GM23338 (cell line): ENCODE data around the gene DAPK3. TPM values are rescaled to one million over a fixed set of nuclear protein-coding genes. Genes with fewer than 3 reads are reported as not detected.
A peak's percentile ranks its signal among the peaks of the same experiment; 100 is the strongest.
"Not testable (repeated sequence)": the region's sequence is repeated elsewhere in the genome, so short reads cannot be mapped to it uniquely, and the experiment has no call there.

ENCODE experiments used
- ATAC-seq: fragments of 200-7000 bp; cut with Tn5 transposase; 3 replicates; pipeline ENCODE4 v1.9.1; 2020
- DNase-seq: peaks from one replicate; pipeline ENCODE4 v3.0.0-alpha.2; 2015; ENCODE audit warnings: low spot score
- H2AFZ ChIP-seq: fragments of 200-600 bp; sonication (generic); 2 replicates; pipeline ENCODE4 v1.8.0; 2016; ENCODE audit warnings: antibody characterized with exemption, mild to moderate bottlenecking, moderate library complexity
- H3F3A ChIP-seq: fragments of 200-600 bp; sonication (generic); replicated peaks from 2 replicates; pipeline ENCODE4 v1.8.0; 2017; ENCODE audit warnings: antibody characterized with exemption, mixed run types, low read depth
- H3K27ac ChIP-seq: fragments of 200-600 bp; sonication (generic); 2 replicates; pipeline ENCODE4 v1.6.1; 2016; ENCODE audit warnings: low read depth
- H3K27me3 ChIP-seq: fragments of 200-600 bp; sonication (generic); 2 replicates; pipeline ENCODE4 v1.8.0; 2016; ENCODE audit warnings: mild to moderate bottlenecking, mixed run types, moderate library complexity; ENCODE audit not compliant: insufficient read depth
- H3K36me3 ChIP-seq: fragments of 200-600 bp; sonication (generic); 2 replicates; pipeline ENCODE4 v1.8.0; 2016; ENCODE audit warnings: mild to moderate bottlenecking; ENCODE audit not compliant: insufficient read depth
- H3K4me1 ChIP-seq: fragments of 200-600 bp; sonication (generic); 2 replicates; pipeline ENCODE4 v1.8.0; 2016; ENCODE audit warnings: mild to moderate bottlenecking, moderate library complexity; ENCODE audit not compliant: insufficient read depth
- H3K4me2 ChIP-seq: fragments of 200-600 bp; sonication (generic); 2 replicates; pipeline ENCODE4 v1.7.1; 2017; ENCODE audit warnings: mixed run types
- H3K4me3 ChIP-seq: fragments of 200-600 bp; sonication (generic); 2 replicates; pipeline ENCODE4 v1.6.1; 2016; ENCODE audit warnings: mixed run types
- H3K79me2 ChIP-seq: fragments of 200-600 bp; sonication (generic); replicated peaks from 2 replicates; pipeline ENCODE4 v1.8.0; 2017; ENCODE audit warnings: mild to moderate bottlenecking; ENCODE audit not compliant: insufficient read depth
- H3K9me2 ChIP-seq: fragments of 200-600 bp; sonication (generic); 2 replicates; pipeline ENCODE4 v1.8.0; 2017; ENCODE audit not compliant: insufficient read depth
- H4K20me1 ChIP-seq: fragments of 200-600 bp; sonication (generic); replicated peaks from 2 replicates; pipeline ENCODE4 v1.8.0; 2017; ENCODE audit warnings: mild to moderate bottlenecking; ENCODE audit not compliant: insufficient read depth
- H3K27ac Mint-ChIP-seq: 2 replicates; pipeline ENCODE4 v1.8.0; 2020; ENCODE audit warnings: inconsistent platforms, mild to moderate bottlenecking, moderate library complexity, mixed read lengths
- H3K27me3 Mint-ChIP-seq: 3 replicates; pipeline ENCODE4 v1.8.0; 2022; ENCODE audit warnings: low read depth, mild to moderate bottlenecking, moderate library complexity, mixed read lengths, inconsistent platforms; ENCODE audit not compliant: insufficient read depth, poor library complexity
- H3K36me3 Mint-ChIP-seq: 3 replicates; pipeline ENCODE4 v1.8.0; 2021; ENCODE audit warnings: low read depth, mild to moderate bottlenecking, inconsistent platforms, moderate library complexity, mixed read lengths
- H3K4me1 Mint-ChIP-seq: 3 replicates; pipeline ENCODE4 v1.8.0; 2020; ENCODE audit warnings: mild to moderate bottlenecking, inconsistent platforms, mixed read lengths
- H3K4me3 Mint-ChIP-seq: 3 replicates; pipeline ENCODE4 v1.8.0; 2021; ENCODE audit warnings: moderate library complexity, mild to moderate bottlenecking, inconsistent platforms, mixed read lengths
- H3K9me3 Mint-ChIP-seq: 3 replicates; pipeline ENCODE4 v1.8.0; 2020; ENCODE audit warnings: moderate library complexity, mild to moderate bottlenecking, inconsistent platforms, mixed read lengths
- CREB1 ChIP-seq: fragments of 250-450 bp; sonication (Bioruptor Pico); IDR thresholded peaks from 2 replicates; pipeline ENCODE4 v1.5.0; 2020; ENCODE audit warnings: low read depth, mild to moderate bottlenecking, moderate library complexity
- CTCF ChIP-seq, 2 experiments: fragments of 200-600 bp in 1 of 2; sonication (generic) in 1 of 2; conservative IDR thresholded peaks; 2 replicates each; pipeline versions ENCODE4 v1.5.1 to v1.6.1; 2016 to 2017; ENCODE audit warnings: antibody characterized with exemption in 2 of 2, low read depth in 2 of 2, mild to moderate bottlenecking in 2 of 2, moderate library complexity in 1 of 2
- JUNB ChIP-seq: IDR thresholded peaks from one replicate; pipeline ENCODE4 v1.6.1; 2016; ENCODE audit warnings: antibody characterized with exemption; ENCODE audit not compliant: unreplicated experiment
- POLR2AphosphoS5 ChIP-seq: IDR thresholded peaks from 2 replicates; pipeline ENCODE4 v1.6.1; 2016; ENCODE audit warnings: antibody characterized with exemption, low read depth
- STAT1 ChIP-seq: IDR thresholded peaks from one replicate; pipeline ENCODE4 v1.6.1; 2016; ENCODE audit warnings: antibody characterized with exemption; ENCODE audit not compliant: unreplicated experiment
- polyA plus RNA-seq: library from polyadenylated mRNA; unstranded; fragments of >200 nt; fragmentation: Nextera tagmentation; extraction: Ambion mirVana; gene quantifications from 2 replicates; pipeline ENCODE4 v1.2.1, GENCODE V29; 2016
- total RNA-seq: library from RNA; depleted of rRNA; stranded (reverse); fragments of >200 nt; shearing (Covaris generic); gene quantifications from 2 replicates; pipeline ENCODE4 v1.2.3, GENCODE V29; 2014
- TF ChIP-seq, protein P1 (sequence below): IDR thresholded peaks from 2 replicates; pipeline ENCODE4 v1.6.1; 2016; ENCODE audit warnings: antibody characterized with exemption
- TF ChIP-seq, protein P2 (sequence below): IDR thresholded peaks from one replicate; pipeline ENCODE4 v1.6.1; 2018; ENCODE audit warnings: antibody characterized with exemption; ENCODE audit not compliant: unreplicated experiment
- TF ChIP-seq, protein P3 (sequence below): fragments of 250-450 bp; sonication (Bioruptor Pico); IDR thresholded peaks from 2 replicates; pipeline ENCODE4 v1.5.0; 2020; ENCODE audit warnings: mild to moderate bottlenecking, moderate library complexity

Gene DAPK3
- total and polyA plus RNA-seq, 2 experiments from 2014 or later: 32.1 to 95.6 TPM

GRCh38 chr19:4007021-4007835, 36.3 kb upstream of the DAPK3 start, which contains the start of gene PIAS4:
Gene PIAS4 (plus strand): TSS chr19:4007736. CDS start chr19:4007761, 25 bp downstream.
- Mint-ChIP-seq H3K27ac (no peak within 1 kb of the TSS; the same call in 1 of the 2 replicates), H3K4me3 (peak within 1 kb of the TSS; percentile 86), H3K4me1 (peaks cover 17% of the 10 kb centered on the region), H3K36me3 (peaks cover under 1% of the 10 kb centered on the region; the same call in 1 of the 3 replicates), H3K27me3 (peaks cover 8% of the 10 kb centered on the region), H3K9me3 (no peaks in the 10 kb centered on the region)
- H3K27ac ChIP-seq: peak within 1 kb of the TSS; percentile 90
- H3K36me3 ChIP-seq: no peaks in the 10 kb centered on the region
- ATAC-seq (peak; percentile 89), DNase-seq (peak; percentile 97)
- no peaks in the 10 kb centered on the region for H3K27me3 ChIP-seq
- peaks cover 14% of the 10 kb centered on the region for H4K20me1 ChIP-seq
- H3F3A ChIP-seq: peaks cover 6% of the 10 kb centered on the region; the same call in 1 of the 2 replicates
- peaks cover 14% of the 10 kb centered on the region; the same call in 1 of the 2 replicates for H3K4me1 ChIP-seq
- H3K4me2 ChIP-seq: peak within 1 kb of the TSS; percentile 96
- TF ChIP-seq STAT1 (no peak), JUNB (no peak), POLR2AphosphoS5 (peak; percentile 88), CREB1 (CRISPR knock-in tag) (peak; percentile 59), CTCF (conservative IDR thresholded peaks at IDR 0.05; ENCODE audit: low read depth in 2 of 2) (no peak)
- TF ChIP-seq, protein P1, sequence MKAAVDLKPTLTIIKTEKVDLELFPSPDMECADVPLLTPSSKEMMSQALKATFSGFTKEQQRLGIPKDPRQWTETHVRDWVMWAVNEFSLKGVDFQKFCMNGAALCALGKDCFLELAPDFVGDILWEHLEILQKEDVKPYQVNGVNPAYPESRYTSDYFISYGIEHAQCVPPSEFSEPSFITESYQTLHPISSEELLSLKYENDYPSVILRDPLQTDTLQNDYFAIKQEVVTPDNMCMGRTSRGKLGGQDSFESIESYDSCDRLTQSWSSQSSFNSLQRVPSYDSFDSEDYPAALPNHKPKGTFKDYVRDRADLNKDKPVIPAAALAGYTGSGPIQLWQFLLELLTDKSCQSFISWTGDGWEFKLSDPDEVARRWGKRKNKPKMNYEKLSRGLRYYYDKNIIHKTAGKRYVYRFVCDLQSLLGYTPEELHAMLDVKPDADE: peak; percentile 43; the same call in 1 of the 2 replicates
- TF ChIP-seq, protein P2, sequence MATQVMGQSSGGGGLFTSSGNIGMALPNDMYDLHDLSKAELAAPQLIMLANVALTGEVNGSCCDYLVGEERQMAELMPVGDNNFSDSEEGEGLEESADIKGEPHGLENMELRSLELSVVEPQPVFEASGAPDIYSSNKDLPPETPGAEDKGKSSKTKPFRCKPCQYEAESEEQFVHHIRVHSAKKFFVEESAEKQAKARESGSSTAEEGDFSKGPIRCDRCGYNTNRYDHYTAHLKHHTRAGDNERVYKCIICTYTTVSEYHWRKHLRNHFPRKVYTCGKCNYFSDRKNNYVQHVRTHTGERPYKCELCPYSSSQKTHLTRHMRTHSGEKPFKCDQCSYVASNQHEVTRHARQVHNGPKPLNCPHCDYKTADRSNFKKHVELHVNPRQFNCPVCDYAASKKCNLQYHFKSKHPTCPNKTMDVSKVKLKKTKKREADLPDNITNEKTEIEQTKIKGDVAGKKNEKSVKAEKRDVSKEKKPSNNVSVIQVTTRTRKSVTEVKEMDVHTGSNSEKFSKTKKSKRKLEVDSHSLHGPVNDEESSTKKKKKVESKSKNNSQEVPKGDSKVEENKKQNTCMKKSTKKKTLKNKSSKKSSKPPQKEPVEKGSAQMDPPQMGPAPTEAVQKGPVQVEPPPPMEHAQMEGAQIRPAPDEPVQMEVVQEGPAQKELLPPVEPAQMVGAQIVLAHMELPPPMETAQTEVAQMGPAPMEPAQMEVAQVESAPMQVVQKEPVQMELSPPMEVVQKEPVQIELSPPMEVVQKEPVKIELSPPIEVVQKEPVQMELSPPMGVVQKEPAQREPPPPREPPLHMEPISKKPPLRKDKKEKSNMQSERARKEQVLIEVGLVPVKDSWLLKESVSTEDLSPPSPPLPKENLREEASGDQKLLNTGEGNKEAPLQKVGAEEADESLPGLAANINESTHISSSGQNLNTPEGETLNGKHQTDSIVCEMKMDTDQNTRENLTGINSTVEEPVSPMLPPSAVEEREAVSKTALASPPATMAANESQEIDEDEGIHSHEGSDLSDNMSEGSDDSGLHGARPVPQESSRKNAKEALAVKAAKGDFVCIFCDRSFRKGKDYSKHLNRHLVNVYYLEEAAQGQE: no peak
- TF ChIP-seq, protein P3, sequence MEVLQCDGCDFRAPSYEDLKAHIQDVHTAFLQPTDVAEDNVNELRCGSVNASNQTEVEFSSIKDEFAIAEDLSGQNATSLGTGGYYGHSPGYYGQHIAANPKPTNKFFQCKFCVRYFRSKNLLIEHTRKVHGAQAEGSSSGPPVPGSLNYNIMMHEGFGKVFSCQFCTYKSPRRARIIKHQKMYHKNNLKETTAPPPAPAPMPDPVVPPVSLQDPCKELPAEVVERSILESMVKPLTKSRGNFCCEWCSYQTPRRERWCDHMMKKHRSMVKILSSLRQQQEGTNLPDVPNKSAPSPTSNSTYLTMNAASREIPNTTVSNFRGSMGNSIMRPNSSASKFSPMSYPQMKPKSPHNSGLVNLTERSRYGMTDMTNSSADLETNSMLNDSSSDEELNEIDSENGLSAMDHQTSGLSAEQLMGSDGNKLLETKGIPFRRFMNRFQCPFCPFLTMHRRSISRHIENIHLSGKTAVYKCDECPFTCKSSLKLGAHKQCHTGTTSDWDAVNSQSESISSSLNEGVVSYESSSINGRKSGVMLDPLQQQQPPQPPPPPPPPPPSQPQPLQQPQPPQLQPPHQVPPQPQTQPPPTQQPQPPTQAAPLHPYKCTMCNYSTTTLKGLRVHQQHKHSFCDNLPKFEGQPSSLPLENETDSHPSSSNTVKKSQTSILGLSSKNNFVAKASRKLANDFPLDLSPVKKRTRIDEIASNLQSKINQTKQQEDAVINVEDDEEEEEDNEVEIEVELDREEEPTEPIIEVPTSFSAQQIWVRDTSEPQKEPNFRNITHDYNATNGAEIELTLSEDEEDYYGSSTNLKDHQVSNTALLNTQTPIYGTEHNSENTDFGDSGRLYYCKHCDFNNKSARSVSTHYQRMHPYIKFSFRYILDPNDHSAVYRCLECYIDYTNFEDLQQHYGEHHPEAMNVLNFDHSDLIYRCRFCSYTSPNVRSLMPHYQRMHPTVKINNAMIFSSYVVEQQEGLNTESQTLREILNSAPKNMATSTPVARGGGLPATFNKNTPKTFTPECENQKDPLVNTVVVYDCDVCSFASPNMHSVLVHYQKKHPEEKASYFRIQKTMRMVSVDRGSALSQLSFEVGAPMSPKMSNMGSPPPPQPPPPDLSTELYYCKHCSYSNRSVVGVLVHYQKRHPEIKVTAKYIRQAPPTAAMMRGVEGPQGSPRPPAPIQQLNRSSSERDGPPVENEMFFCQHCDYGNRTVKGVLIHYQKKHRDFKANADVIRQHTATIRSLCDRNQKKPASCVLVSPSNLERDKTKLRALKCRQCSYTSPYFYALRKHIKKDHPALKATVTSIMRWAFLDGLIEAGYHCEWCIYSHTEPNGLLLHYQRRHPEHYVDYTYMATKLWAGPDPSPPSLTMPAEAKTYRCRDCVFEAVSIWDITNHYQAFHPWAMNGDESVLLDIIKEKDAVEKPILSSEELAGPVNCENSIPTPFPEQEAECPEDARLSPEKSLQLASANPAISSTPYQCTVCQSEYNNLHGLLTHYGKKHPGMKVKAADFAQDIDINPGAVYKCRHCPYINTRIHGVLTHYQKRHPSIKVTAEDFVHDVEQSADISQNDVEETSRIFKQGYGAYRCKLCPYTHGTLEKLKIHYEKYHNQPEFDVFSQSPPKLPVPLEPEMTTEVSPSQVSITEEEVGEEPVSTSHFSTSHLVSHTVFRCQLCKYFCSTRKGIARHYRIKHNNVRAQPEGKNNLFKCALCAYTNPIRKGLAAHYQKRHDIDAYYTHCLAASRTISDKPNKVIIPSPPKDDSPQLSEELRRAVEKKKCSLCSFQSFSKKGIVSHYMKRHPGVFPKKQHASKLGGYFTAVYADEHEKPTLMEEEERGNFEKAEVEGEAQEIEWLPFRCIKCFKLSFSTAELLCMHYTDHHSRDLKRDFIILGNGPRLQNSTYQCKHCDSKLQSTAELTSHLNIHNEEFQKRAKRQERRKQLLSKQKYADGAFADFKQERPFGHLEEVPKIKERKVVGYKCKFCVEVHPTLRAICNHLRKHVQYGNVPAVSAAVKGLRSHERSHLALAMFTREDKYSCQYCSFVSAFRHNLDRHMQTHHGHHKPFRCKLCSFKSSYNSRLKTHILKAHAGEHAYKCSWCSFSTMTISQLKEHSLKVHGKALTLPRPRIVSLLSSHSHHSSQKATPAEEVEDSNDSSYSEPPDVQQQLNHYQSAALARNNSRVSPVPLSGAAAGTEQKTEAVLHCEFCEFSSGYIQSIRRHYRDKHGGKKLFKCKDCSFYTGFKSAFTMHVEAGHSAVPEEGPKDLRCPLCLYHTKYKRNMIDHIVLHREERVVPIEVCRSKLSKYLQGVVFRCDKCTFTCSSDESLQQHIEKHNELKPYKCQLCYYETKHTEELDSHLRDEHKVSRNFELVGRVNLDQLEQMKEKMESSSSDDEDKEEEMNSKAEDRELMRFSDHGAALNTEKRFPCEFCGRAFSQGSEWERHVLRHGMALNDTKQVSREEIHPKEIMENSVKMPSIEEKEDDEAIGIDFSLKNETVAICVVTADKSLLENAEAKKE (CRISPR knock-in tag): no peak
- H3K79me2 ChIP-seq: peaks cover 38% of the 10 kb centered on the region
- peak within 1 kb of the TSS; percentile 94 for H3K4me3 ChIP-seq
- H3K9me2 ChIP-seq: no peaks in the 10 kb centered on the region
- H2AFZ ChIP-seq: peak within 1 kb of the TSS; percentile 83; the same call in 1 of the 2 replicates

DNA sequence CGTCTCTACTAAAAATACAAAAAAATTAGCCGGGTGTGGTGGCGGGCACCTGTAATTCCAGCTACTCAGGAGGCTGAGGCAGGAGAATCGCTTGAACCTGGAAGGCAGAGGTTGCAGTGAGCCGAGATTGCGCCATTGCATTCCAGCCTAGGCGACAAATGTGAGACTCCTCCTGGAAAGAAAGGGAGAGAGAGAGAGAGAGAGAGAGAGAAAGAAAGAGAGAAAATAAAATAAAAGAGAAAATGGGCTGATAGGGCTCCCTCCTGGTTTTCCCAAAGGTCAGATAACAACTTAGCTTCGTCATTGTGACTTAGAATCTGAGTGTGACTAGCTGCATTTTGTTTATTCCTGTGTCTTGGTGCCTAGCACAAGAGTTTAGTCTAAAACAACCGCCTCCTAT, 34.5 kb upstream of the DAPK3 start:
- H3F3A ChIP-seq, H3K9me3 Mint-ChIP-seq, H3K27ac Mint-ChIP-seq, H3K4me2 ChIP-seq, H2AFZ ChIP-seq, DNase-seq, H3K9me2 ChIP-seq, H3K27me3 ChIP-seq, H3K27ac ChIP-seq, ATAC-seq, H3K36me3 ChIP-seq, H3K36me3 Mint-ChIP-seq, H3K4me3 ChIP-seq, H3K27me3 Mint-ChIP-seq: not testable (repeated sequence)
- H3K4me1 Mint-ChIP-seq: peaks cover 17% of the 10 kb centered on the region
- Histone ChIP-seq H3K79me2 (peaks cover 26% of the 10 kb centered on the region), H4K20me1 (peaks cover 14% of the 10 kb centered on the region), H3K4me1 (peaks cover 14% of the 10 kb centered on the region; the same call in 1 of the 2 replicates)
- H3K4me3 Mint-ChIP-seq: peak overlapping the region; percentile 50; the same call in 1 of the 3 replicates
